ENCODE data around the gene PXDN. TPM values are rescaled to one million over a fixed set of nuclear protein-coding genes. Genes with fewer than 3 reads are reported as not detected.
"Not testable (repeated sequence)": the region's sequence is repeated elsewhere in the genome, so short reads cannot be mapped to it uniquely, and the experiment has no call there.

The PXDN gene
- total and polyA plus RNA-seq, 5 donors from 2014 or later: 0.79 TPM; not detected in 4

DNA sequence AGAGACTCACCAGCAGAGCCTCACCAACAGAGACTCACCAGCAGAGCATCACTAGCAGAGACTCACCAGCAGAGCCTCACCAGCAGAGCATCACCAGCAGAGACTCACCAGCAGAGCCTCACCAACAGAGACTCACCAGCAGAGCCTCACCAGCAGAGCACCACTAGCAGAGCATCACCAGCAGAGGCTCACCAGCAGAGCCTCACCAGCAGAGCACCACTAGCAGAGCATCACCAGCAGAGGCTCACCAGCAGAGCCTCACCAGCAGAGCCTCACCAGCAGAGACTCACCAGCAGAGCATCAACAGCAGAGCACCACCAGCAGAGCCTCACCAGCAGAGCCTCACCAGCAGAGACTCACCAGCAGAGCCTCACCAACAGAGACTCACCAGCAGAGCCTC lies 35.7 kb upstream of the PXDN start:
- not testable (repeated sequence) for H3K27me3 Mint-ChIP-seq; H3K36me3 ChIP-seq (ENCODE audit: control insufficient read depth, insufficient read depth, low read length); DNase-seq; ATAC-seq (ENCODE audit: low read depth in 2 of 2); H3K4me1 Mint-ChIP-seq; H3K27me3 ChIP-seq (ENCODE audit: control insufficient read depth, insufficient read depth, low read length); H3K4me3 ChIP-seq (ENCODE audit: low read depth, low read length); H3K27ac Mint-ChIP-seq; H3K4me1 ChIP-seq (ENCODE audit: control insufficient read depth, insufficient read depth, low read length, poor library complexity, severe bottlenecking); H3K9me3 ChIP-seq (ENCODE audit: control insufficient read depth in 2 of 2, low read length in 2 of 2); H3K9me3 Mint-ChIP-seq; H3K36me3 Mint-ChIP-seq; H3K4me3 Mint-ChIP-seq; H3K27ac ChIP-seq (ENCODE audit: insufficient read depth, low read length, poor library complexity, severe bottlenecking)

DNA sequence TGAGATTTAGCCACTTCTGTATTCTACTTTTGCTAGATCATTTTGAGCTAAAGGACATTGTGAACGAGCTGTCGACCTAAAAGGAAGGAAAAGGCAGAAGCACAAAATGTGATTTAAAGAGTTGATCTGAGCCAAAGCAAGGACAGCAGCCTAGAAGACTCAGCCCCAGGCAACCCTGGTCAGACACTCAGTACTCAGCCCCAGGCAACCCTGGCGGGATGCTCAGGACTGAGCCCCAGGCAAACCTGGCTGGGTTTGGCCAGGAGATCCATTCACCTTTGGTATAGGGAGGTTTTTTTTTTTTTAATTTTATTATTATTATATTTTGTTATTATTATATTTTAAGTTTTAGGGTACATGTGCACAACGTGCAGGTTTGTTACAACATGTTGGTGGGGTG lies 34.3 kb upstream of the PXDN start:
- Histone ChIP-seq H3K27ac (ENCODE audit: insufficient read depth, low read length, poor library complexity, severe bottlenecking) (no peak overlapping the region), H3K9me3 (ENCODE audit: control insufficient read depth in 2 of 2, low read length in 2 of 2) (no peaks in the 10 kb centered on the region), H3K4me3 (ENCODE audit: low read depth, low read length) (no peak overlapping the region), H3K27me3 (ENCODE audit: control insufficient read depth, insufficient read depth, low read length) (no peaks in the 10 kb centered on the region), H3K36me3 (ENCODE audit: control insufficient read depth, insufficient read depth, low read length) (no peaks in the 10 kb centered on the region), H3K4me1 (ENCODE audit: control insufficient read depth, insufficient read depth, low read length, poor library complexity, severe bottlenecking) (no peaks in the 10 kb centered on the region)
- Mint-ChIP-seq H3K4me1 (peaks cover 0 to 4% (median 0%) of the 10 kb centered on the region in 4 donors), H3K27me3 (peaks cover 4% of the 10 kb centered on the region), H3K36me3 (no peaks in the 10 kb centered on the region), H3K27ac (no peak overlapping the region), H3K4me3 (no peak overlapping the region), H3K9me3 (peaks cover 0 to 3% (median 0%) of the 10 kb centered on the region in 7 donors)
- DNase-seq: no peak
- ATAC-seq (ENCODE audit: low read depth in 2 of 2): no peak

DNA sequence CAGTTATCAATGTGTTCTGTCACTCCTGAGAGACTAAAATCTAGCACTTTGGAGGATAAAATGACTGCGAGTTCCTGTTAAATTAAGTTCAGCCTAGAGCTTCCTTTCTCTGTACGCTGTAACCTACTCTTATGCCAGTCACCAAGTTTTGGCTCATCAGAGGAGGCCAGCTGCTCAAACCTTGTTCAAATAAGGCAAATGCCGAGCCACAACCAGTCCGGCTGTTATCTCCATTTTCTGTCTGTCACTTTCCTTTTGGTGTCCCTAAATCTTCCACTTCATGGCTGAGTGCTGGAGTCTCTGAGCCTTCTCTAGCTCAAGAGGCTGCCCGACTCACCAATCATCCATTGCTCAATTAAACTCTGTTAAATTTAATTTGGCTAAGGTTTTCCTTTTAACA lies 33.5 kb upstream of the PXDN start:
- Mint-ChIP-seq H3K36me3 (no peaks in the 10 kb centered on the region), H3K4me3 (no peak overlapping the region), H3K27ac (no peak overlapping the region), H3K4me1 (peaks cover 0 to 4% (median 0%) of the 10 kb centered on the region in 4 donors), H3K9me3 (peaks cover 0 to 3% (median 0%) of the 10 kb centered on the region in 7 donors), H3K27me3 (peaks cover 4% of the 10 kb centered on the region)
- H3K27ac ChIP-seq (ENCODE audit: insufficient read depth, low read length, poor library complexity, severe bottlenecking): no peak overlapping the region
- ATAC-seq (ENCODE audit: low read depth in 2 of 2) (no peak), DNase-seq (no peak)
- no peaks in the 10 kb centered on the region for H3K4me1 ChIP-seq (ENCODE audit: control insufficient read depth, insufficient read depth, low read length, poor library complexity, severe bottlenecking)
- H3K36me3 ChIP-seq (ENCODE audit: control insufficient read depth, insufficient read depth, low read length): no peaks in the 10 kb centered on the region
- no peaks in the 10 kb centered on the region for H3K9me3 ChIP-seq (ENCODE audit: control insufficient read depth in 2 of 2, low read length in 2 of 2)
- no peaks in the 10 kb centered on the region for H3K27me3 ChIP-seq (ENCODE audit: control insufficient read depth, insufficient read depth, low read length)
- H3K4me3 ChIP-seq (ENCODE audit: low read depth, low read length): no peak overlapping the region

DNA sequence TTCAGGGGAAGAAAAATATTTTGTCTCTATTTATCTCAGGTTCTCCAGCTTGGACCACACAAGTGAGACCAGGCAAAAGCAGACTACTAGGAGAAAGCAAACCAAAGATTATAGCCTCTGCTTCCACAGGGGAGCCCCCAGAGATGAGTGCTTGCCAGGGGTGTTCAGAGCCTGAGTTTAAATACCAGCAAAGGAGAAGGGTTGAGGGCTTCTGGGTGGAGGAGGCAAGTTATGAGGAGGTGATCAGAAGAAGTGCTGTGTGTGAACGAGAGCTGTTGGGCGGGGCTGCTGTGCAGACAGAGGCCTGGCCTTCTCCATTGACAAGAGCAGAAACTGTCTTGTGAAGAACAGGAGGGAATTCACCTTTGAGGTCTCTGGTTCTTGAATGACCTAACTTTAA lies 32.8 kb upstream of the PXDN start:
- H3K4me3 Mint-ChIP-seq: no peak overlapping the region
- Histone ChIP-seq H3K27me3 (ENCODE audit: control insufficient read depth, insufficient read depth, low read length) (no peaks in the 10 kb centered on the region), H3K4me3 (ENCODE audit: low read depth, low read length) (no peak overlapping the region), H3K4me1 (ENCODE audit: control insufficient read depth, insufficient read depth, low read length, poor library complexity, severe bottlenecking) (no peaks in the 10 kb centered on the region), H3K9me3 (ENCODE audit: control insufficient read depth in 2 of 2, low read length in 2 of 2) (no peaks in the 10 kb centered on the region), H3K27ac (ENCODE audit: insufficient read depth, low read length, poor library complexity, severe bottlenecking) (no peak overlapping the region), H3K36me3 (ENCODE audit: control insufficient read depth, insufficient read depth, low read length) (no peaks in the 10 kb centered on the region)
- DNase-seq (no peak), ATAC-seq (ENCODE audit: low read depth in 2 of 2) (no peak)
- peaks cover 4% of the 10 kb centered on the region for H3K27me3 Mint-ChIP-seq
- no peaks in the 10 kb centered on the region for H3K36me3 Mint-ChIP-seq
- peaks cover 0 to 4% (median 0%) of the 10 kb centered on the region in 4 donors for H3K4me1 Mint-ChIP-seq
- no peak overlapping the region for H3K27ac Mint-ChIP-seq
- peaks cover 0 to 5% (median 0%) of the 10 kb centered on the region in 7 donors for H3K9me3 Mint-ChIP-seq

DNA sequence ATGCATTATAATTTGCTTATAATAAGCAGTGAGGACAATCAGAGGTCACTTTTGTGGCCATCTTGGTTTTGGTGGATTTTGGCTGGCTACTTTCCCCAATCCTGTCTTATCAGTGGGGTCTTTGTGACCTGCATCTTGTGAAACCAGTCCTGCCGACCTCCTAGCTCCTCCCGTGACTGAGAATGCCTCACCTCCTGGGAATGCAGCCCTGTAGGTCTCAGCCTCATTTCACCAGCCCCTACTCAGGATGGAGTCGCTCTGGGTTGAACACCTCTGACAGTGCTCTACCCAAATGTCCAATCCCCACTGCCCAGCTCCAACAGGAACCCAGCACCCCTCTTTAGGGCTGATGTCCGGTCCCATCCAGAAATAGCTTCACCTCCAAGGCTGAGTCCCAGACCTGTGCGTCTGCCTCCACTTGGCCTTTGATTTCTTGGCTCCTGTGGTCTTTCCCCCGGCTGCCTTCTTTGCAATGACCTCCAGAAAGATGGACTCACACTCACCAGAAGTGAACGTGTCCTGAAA lies 31.3 kb upstream of the PXDN start:
- H3K36me3 Mint-ChIP-seq: no peaks in the 10 kb centered on the region
- DNase-seq: no peak
- no peaks in the 10 kb centered on the region for H3K9me3 ChIP-seq (ENCODE audit: control insufficient read depth in 2 of 2, low read length in 2 of 2)
- ATAC-seq (ENCODE audit: low read depth in 2 of 2): no peak
- no peak overlapping the region for H3K4me3 ChIP-seq (ENCODE audit: low read depth, low read length)
- no peak overlapping the region for H3K4me3 Mint-ChIP-seq
- H3K27ac ChIP-seq (ENCODE audit: insufficient read depth, low read length, poor library complexity, severe bottlenecking): no peak overlapping the region
- no peak overlapping the region for H3K27ac Mint-ChIP-seq
- no peaks in the 10 kb centered on the region for H3K4me1 ChIP-seq (ENCODE audit: control insufficient read depth, insufficient read depth, low read length, poor library complexity, severe bottlenecking)
- peaks cover 4% of the 10 kb centered on the region for H3K27me3 Mint-ChIP-seq
- H3K4me1 Mint-ChIP-seq: no peaks in the 10 kb centered on the region
- no peaks in the 10 kb centered on the region for H3K36me3 ChIP-seq (ENCODE audit: control insufficient read depth, insufficient read depth, low read length)
- no peaks in the 10 kb centered on the region for H3K27me3 ChIP-seq (ENCODE audit: control insufficient read depth, insufficient read depth, low read length)
- peaks cover 0 to 5% (median 0%) of the 10 kb centered on the region in 7 donors for H3K9me3 Mint-ChIP-seq

DNA sequence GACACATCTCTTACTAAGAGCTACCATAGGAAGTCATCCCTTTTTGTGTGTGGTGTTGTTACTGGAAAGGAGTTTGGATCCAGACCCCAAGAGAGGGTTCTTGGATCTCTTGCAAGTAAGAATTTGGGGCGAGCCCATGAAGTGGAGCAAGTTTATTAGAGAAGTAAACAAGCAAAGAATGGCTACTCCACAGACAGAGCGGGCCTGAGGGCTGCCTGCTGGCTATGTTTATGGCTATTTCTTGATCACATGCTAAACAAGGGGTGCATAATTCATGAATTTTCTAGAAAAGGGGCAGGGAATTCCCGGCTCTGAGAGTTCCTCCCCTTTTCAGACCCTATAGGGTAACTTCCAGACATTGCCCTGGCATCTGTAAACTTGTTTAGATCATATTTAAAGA lies 30.6 kb upstream of the PXDN start:
- no peaks in the 10 kb centered on the region for H3K9me3 ChIP-seq (ENCODE audit: control insufficient read depth in 2 of 2, low read length in 2 of 2)
- ATAC-seq (ENCODE audit: low read depth in 2 of 2) (no peak), DNase-seq (no peak)
- H3K36me3 ChIP-seq (ENCODE audit: control insufficient read depth, insufficient read depth, low read length): no peaks in the 10 kb centered on the region
- H3K4me1 ChIP-seq (ENCODE audit: control insufficient read depth, insufficient read depth, low read length, poor library complexity, severe bottlenecking): no peaks in the 10 kb centered on the region
- peaks cover 4% of the 10 kb centered on the region for H3K27me3 Mint-ChIP-seq
- no peak overlapping the region for H3K4me3 ChIP-seq (ENCODE audit: low read depth, low read length)
- H3K27ac ChIP-seq (ENCODE audit: insufficient read depth, low read length, poor library complexity, severe bottlenecking): no peak overlapping the region
- no peaks in the 10 kb centered on the region for H3K27me3 ChIP-seq (ENCODE audit: control insufficient read depth, insufficient read depth, low read length)
- no peaks in the 10 kb centered on the region for H3K36me3 Mint-ChIP-seq
- H3K4me3 Mint-ChIP-seq: no peak overlapping the region
- peaks cover 0 to 5% (median 0%) of the 10 kb centered on the region in 7 donors for H3K9me3 Mint-ChIP-seq
- H3K27ac Mint-ChIP-seq: no peak overlapping the region
- H3K4me1 Mint-ChIP-seq: no peaks in the 10 kb centered on the region

DNA sequence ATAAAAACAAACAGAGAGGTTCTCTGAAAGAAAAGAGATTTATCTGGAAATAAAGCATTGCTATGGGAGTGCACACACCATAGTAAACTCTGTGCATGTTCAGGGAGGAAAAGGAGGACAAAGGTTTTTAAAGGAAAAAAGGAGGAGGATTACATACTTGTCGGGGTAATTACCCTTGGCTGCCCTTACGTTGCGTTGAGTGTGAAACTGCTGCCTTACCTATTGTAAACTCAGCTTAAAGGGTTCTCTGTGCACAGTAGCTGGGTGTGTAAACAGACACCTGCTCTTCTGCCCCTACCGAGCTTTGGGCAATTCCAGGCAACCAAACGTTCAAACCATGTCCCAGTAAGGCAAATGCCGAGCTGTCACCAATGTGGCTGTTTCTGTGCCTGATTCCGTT lies 29.6 kb upstream of the PXDN start:
- Histone ChIP-seq H3K4me3 (ENCODE audit: low read depth, low read length) (no peak overlapping the region), H3K9me3 (ENCODE audit: control insufficient read depth in 2 of 2, low read length in 2 of 2) (no peaks in the 10 kb centered on the region), H3K27ac (ENCODE audit: insufficient read depth, low read length, poor library complexity, severe bottlenecking) (no peak overlapping the region), H3K36me3 (ENCODE audit: control insufficient read depth, insufficient read depth, low read length) (no peaks in the 10 kb centered on the region), H3K4me1 (ENCODE audit: control insufficient read depth, insufficient read depth, low read length, poor library complexity, severe bottlenecking) (no peaks in the 10 kb centered on the region), H3K27me3 (ENCODE audit: control insufficient read depth, insufficient read depth, low read length) (no peaks in the 10 kb centered on the region)
- Mint-ChIP-seq H3K4me1 (no peaks in the 10 kb centered on the region), H3K27me3 (peaks cover 4% of the 10 kb centered on the region), H3K36me3 (no peaks in the 10 kb centered on the region), H3K27ac (no peak overlapping the region), H3K9me3 (peaks cover 0 to 5% (median 0%) of the 10 kb centered on the region in 7 donors), H3K4me3 (no peak overlapping the region)
- DNase-seq (no peak), ATAC-seq (ENCODE audit: low read depth in 2 of 2) (no peak)

DNA sequence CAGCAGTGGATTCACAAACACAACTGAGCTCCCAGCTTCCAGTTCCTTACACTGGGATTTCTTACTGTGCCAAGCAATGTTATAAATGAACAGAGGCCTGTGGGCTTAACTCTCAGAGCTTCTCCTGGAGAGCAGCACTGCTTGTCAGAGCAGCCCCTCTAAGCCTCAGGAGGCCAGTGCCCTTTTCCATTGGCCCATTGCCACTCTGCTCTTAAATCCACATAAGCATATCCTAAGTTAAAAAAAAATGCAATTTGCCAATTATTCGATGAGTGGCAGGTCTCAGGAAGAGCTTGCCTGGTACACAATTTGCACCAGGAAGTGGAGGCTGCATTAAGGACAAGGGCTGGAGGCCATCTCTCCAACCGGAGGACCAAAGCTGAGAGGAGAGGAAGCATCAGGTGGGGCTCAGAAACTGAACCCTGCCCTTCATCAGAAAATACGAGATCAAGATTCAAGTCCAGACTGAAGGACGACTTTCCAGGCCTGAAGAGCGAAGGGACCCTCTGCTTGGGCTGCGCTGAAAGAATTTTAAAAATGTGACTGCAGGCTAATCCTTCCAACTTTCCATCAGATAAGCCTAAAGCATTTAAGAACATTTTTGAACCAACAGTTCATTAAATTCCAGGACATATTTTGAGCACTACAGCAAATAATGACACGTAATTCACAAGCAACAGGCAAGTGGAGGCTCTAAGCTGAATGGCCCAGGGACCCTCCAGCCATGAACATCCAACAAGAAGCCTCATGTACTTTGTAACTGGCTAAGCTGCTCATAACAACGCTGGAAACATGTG lies 28.4 kb upstream of the PXDN start:
- no peak overlapping the region for H3K27ac Mint-ChIP-seq
- no peaks in the 10 kb centered on the region for H3K36me3 Mint-ChIP-seq
- H3K4me3 Mint-ChIP-seq: no peak overlapping the region

More for the DNA sequence above, 28.4 kb upstream of the PXDN start:
- Histone ChIP-seq H3K9me3 (ENCODE audit: control insufficient read depth in 2 of 2, low read length in 2 of 2) (no peaks in the 10 kb centered on the region), H3K27me3 (ENCODE audit: control insufficient read depth, insufficient read depth, low read length) (no peaks in the 10 kb centered on the region), H3K4me1 (ENCODE audit: control insufficient read depth, insufficient read depth, low read length, poor library complexity, severe bottlenecking) (no peaks in the 10 kb centered on the region), H3K36me3 (ENCODE audit: control insufficient read depth, insufficient read depth, low read length) (no peaks in the 10 kb centered on the region), H3K27ac (ENCODE audit: insufficient read depth, low read length, poor library complexity, severe bottlenecking) (no peak overlapping the region), H3K4me3 (ENCODE audit: low read depth, low read length) (no peak overlapping the region)
- H3K27me3 Mint-ChIP-seq: peaks cover 4% of the 10 kb centered on the region
- H3K4me1 Mint-ChIP-seq: no peaks in the 10 kb centered on the region
- ATAC-seq (ENCODE audit: low read depth in 2 of 2) (no peak), DNase-seq (no peak)
- H3K9me3 Mint-ChIP-seq: peaks cover 0 to 4% (median 0%) of the 10 kb centered on the region in 7 donors
